Fibroblast of mammary gland (primary cell): ENCODE data around the gene FMC1.
A peak's percentile ranks its signal among the peaks of the same experiment; 100 is the strongest.

Experiments used
- DNase-seq: peaks from one replicate; pipeline ENCODE4 v3.0.0-alpha.2; 2010; ENCODE audit warnings: low read depth
- H3K4me3 ChIP-seq: 2 replicates; pipeline ENCODE4 v1.5.1; 2011; ENCODE audit warnings: low read depth, mild to moderate bottlenecking, low read length, moderate library complexity; ENCODE audit not compliant: control insufficient read depth
- CTCF ChIP-seq: conservative IDR thresholded peaks from 2 replicates; pipeline ENCODE4 v1.5.1; 2011; ENCODE audit warnings: low read depth, low read length, inconsistent platforms; ENCODE audit not compliant: control insufficient read depth, insufficient read depth

Gene FMC1

GRCh38 chr7:139341058-139341775, at the start of gene FMC1:
FMC1 (plus strand) TSS chr7:139341337; CDS start chr7:139341385, 48 bp downstream.
- peak within 1 kb of the TSS; percentile 94 for H3K4me3 ChIP-seq
- peak; percentile 4 for TF ChIP-seq CTCF
- peak; percentile 94 for DNase-seq

DNA sequence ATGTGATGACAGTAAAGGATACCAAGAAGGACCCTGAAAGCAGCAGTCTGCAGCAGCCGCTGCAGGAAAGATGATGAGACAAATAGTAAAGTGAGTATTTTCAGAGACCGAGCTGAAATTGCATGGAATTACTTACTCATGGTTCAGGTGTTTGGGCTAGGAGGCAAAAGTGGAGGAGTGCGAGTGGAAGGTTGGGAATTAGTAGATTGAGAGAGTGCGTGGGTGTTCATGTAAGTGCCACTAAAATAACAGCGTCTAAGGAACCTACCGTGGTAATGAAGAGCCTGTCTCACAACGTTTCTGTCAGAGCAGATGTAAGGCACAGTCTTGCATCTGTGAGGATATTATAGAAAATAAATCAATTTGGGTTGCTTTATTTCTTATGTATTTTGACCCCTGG, 48.3 kb upstream of the FMC1 start:
- H3K4me3 ChIP-seq = no peak overlapping the region
- no peak for TF ChIP-seq CTCF
- DNase-seq = no peak

DNA sequence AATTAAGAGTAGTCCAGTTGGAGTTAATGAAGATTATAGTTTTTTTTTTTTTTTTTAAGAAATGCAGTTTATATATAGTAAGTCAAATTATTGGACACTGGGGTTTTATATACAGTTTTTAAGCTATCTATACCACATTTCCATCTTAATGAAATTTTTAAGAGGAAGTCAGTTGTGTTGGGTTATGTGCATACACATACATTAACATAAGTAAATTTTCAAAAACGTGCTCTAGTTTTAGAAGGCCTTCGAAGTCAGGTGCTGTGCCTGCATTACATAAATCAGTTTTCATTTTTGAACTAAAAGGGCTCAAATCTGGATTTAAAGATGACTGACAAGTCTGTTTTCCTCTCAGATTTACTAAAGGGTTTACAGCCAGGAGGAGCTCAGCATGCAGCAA, 47.6 kb upstream of the FMC1 start:
- TF ChIP-seq CTCF = no peak

DNA sequence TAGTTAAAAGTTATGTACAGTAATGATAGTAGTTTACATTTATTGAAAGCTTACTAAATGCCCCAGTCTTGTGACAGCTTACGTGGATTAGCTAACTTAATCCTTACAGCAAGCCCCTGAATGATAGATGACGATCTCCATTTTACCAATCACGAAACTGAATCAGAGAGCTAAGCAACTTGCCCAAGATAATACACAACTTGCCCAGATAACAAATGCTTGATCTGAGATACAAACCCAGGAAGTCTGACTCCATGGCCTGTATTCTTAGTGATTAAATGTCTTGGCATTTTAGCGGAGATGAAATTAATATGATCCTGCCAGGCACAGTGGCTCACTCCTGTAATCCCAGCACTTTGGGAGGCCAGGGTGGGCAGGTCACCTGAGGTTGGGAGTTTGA, 46.9 kb upstream of the FMC1 start:
- no peak for DNase-seq
- TF ChIP-seq CTCF = no peak
- H3K4me3 ChIP-seq = no peak overlapping the region

More for the DNA sequence above, 47.6 kb upstream of the FMC1 start:
- DNase-seq = no peak
- H3K4me3 ChIP-seq = no peak overlapping the region

DNA sequence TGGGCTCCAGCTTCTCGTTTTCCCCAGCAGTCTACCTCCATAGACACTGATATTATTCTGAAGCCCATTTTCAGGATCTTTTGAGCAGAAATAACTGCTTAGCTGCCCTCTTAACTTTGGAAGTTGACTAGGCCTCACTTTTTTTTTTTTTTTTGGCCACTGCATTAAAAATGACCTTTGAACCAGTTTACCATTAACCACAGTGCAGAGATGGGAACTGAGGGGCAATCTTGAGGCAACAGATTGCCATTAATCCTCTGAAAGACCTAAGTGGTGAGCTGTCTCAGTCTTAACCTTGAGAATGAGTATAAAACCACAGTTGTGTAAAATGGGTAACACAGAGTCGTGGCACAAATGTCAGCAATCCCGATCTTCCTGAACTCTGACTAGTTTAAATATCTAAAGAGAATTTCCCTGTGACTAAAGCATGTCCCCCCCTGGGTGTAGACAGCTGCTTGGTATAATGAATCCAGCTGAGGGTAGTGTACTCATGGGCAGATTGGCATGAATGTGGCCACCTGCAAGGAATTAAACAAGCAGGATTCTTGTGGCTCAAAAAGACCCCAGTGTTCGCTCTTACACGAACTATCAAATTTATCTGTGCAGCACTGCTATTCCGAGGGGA, 46.1 kb upstream of the FMC1 start:
- H3K4me3 ChIP-seq = no peak overlapping the region

GRCh38 chr7:139297795-139298194, 43.3 kb upstream of the FMC1 start:
- TF ChIP-seq CTCF = no peak
- no peak for DNase-seq
- H3K4me3 ChIP-seq = no peak overlapping the region

More for the DNA sequence above, 46.1 kb upstream of the FMC1 start:
- DNase-seq = no peak
- no peak for TF ChIP-seq CTCF
